ENCODE results near the gene TAGLN.
"Not testable (repeated sequence)": the region's sequence is repeated elsewhere in the genome, so short reads cannot be mapped to it uniquely, and the experiment has no call there.

Gene TAGLN

GRCh38 chr11:117197006-117197405 lies 2.2 kb upstream of the TAGLN start:
- Histone ChIP-seq H3K36me3 (replicated peaks) (no peaks in the 10 kb centered on the region; the same call in 1 of the 2 replicates), H3K4me3 (no peak overlapping the region), H3K27me3 (ENCODE audit: low read depth) (no peaks in the 10 kb centered on the region), H3K9me3 (no peaks in the 10 kb centered on the region), H3K4me1 (no peaks in the 10 kb centered on the region)
- in situ Hi-C loops (cut with MboI; ENCODE audit: low sequenced_read_pairs) = no loop called here
- DNase-seq (ENCODE audit: low spot score in 2 of 2) = no peak

GRCh38 chr11:117197516-117198456 lies 1.4 kb upstream of the TAGLN start:
- no peaks in the 10 kb centered on the region; the same call in 1 of the 2 replicates for H3K36me3 ChIP-seq (replicated peaks)
- H3K9me3 ChIP-seq = no peaks in the 10 kb centered on the region
- DNase-seq (ENCODE audit: low spot score in 2 of 2) = peak in 1 of 2 experiments; percentile 46
- no peaks in the 10 kb centered on the region for H3K27me3 ChIP-seq (ENCODE audit: low read depth)
- in situ Hi-C loops (cut with MboI; ENCODE audit: low sequenced_read_pairs) = no loop called here
- no peak overlapping the region for H3K4me3 ChIP-seq
- H3K4me1 ChIP-seq = no peaks in the 10 kb centered on the region

- H3K36me3 ChIP-seq (replicated peaks) = no peaks in the 10 kb centered on the region
- no peak for DNase-seq (ENCODE audit: low spot score in 2 of 2)
- no peak overlapping the region for H3K4me3 ChIP-seq
- no peaks in the 10 kb centered on the region for H3K9me3 ChIP-seq
- no peaks in the 10 kb centered on the region for H3K27me3 ChIP-seq (ENCODE audit: low read depth)
- in situ Hi-C loops (cut with MboI; ENCODE audit: low sequenced_read_pairs) = no loop called here
- H3K4me1 ChIP-seq = no peaks in the 10 kb centered on the region
Observed at GRCh38 chr11:117198613-117199012, 557 bp upstream of the TAGLN start.

- Histone ChIP-seq H3K9me3 (no peaks in the 10 kb centered on the region), H3K4me3 (no peak overlapping the region), H3K27me3 (ENCODE audit: low read depth) (no peaks in the 10 kb centered on the region), H3K36me3 (replicated peaks) (0 out of 2 replicates have a peak, but pooled peaks cover 2% of the 10 kb centered on the region), H3K4me1 (no peaks in the 10 kb centered on the region)
- no peak for DNase-seq (ENCODE audit: low spot score in 2 of 2)
- in situ Hi-C loops (cut with MboI; ENCODE audit: low sequenced_read_pairs) = no loop called here
Observed at GRCh38 chr11:117199916-117200812, 994 bp downstream of the TAGLN start.

- Histone ChIP-seq H3K27me3 (ENCODE audit: low read depth) (no peaks in the 10 kb centered on the region), H3K36me3 (replicated peaks) (0 out of 2 replicates have a peak, but pooled peaks cover 3% of the 10 kb centered on the region), H3K9me3 (no peaks in the 10 kb centered on the region), H3K4me1 (no peaks in the 10 kb centered on the region), H3K4me3 (no peak overlapping the region)
- no peak for DNase-seq (ENCODE audit: low spot score in 2 of 2)
- in situ Hi-C loops (cut with MboI; ENCODE audit: low sequenced_read_pairs) = no loop called here
Observed at GRCh38 chr11:117200813-117201657, 1.9 kb downstream of the TAGLN start.

GRCh38 chr11:117201658-117202305 lies 2.6 kb downstream of the TAGLN start:
- no peak for DNase-seq (ENCODE audit: low spot score in 2 of 2)
- Histone ChIP-seq H3K4me3 (no peak overlapping the region), H3K4me1 (no peaks in the 10 kb centered on the region), H3K27me3 (ENCODE audit: low read depth) (no peaks in the 10 kb centered on the region), H3K9me3 (no peaks in the 10 kb centered on the region), H3K36me3 (replicated peaks) (0 out of 2 replicates have a peak, but pooled peaks cover 3% of the 10 kb centered on the region)
- in situ Hi-C loops (cut with MboI; ENCODE audit: low sequenced_read_pairs) = no loop called here

- Histone ChIP-seq H3K4me3 (no peak overlapping the region), H3K9me3 (no peaks in the 10 kb centered on the region), H3K4me1 (no peaks in the 10 kb centered on the region), H3K36me3 (replicated peaks) (0 out of 2 replicates have a peak, but pooled peaks cover 3% of the 10 kb centered on the region), H3K27me3 (ENCODE audit: low read depth) (no peaks in the 10 kb centered on the region)
- DNase-seq (ENCODE audit: low spot score in 2 of 2) = no peak
- in situ Hi-C loops (cut with MboI; ENCODE audit: low sequenced_read_pairs) = no loop called here
Observed at GRCh38 chr11:117202386-117203068, 3.4 kb downstream of the TAGLN start.

- in situ Hi-C loops (cut with MboI; ENCODE audit: low sequenced_read_pairs) = no loop called here
- no peaks in the 10 kb centered on the region for H3K9me3 ChIP-seq
- H3K4me1 ChIP-seq = no peaks in the 10 kb centered on the region
- H3K36me3 ChIP-seq (replicated peaks) = 0 out of 2 replicates have a peak, but pooled peaks cover 3% of the 10 kb centered on the region
- no peak for DNase-seq (ENCODE audit: low spot score in 2 of 2)
- no peak overlapping the region for H3K4me3 ChIP-seq
- H3K27me3 ChIP-seq (ENCODE audit: low read depth) = no peaks in the 10 kb centered on the region
Observed at GRCh38 chr11:117203069-117203407, 3.9 kb downstream of the TAGLN start.

GRCh38 chr11:117204283-117205080 lies 5.3 kb downstream of the TAGLN start:
- in situ Hi-C loops (cut with MboI; ENCODE audit: low sequenced_read_pairs) = loop anchor here (5.0 kb wide), 1 partner anchor 72 kb away; no protein-coding TSS in a partner anchor
- H3K9me3 ChIP-seq = no peaks in the 10 kb centered on the region
- no peak overlapping the region for H3K4me3 ChIP-seq
- H3K36me3 ChIP-seq (replicated peaks) = 0 out of 2 replicates have a peak, but pooled peaks cover 3% of the 10 kb centered on the region
- DNase-seq (ENCODE audit: low spot score in 2 of 2) = no peak
- H3K27me3 ChIP-seq (ENCODE audit: low read depth) = no peaks in the 10 kb centered on the region
- no peaks in the 10 kb centered on the region for H3K4me1 ChIP-seq

- DNase-seq (ENCODE audit: low spot score in 2 of 2) = no peak
- in situ Hi-C loops (cut with MboI; ENCODE audit: low sequenced_read_pairs) = loop anchor here (5.0 kb wide), 1 partner anchor 73 kb away; no protein-coding TSS in a partner anchor
Observed at GRCh38 chr11:117205211-117205818, 6.1 kb downstream of the TAGLN start.

GRCh38 chr11:117206111-117206510 lies 6.9 kb downstream of the TAGLN start:
- H3K4me3 ChIP-seq; H3K9me3 ChIP-seq; DNase-seq (ENCODE audit: low spot score in 2 of 2); H3K4me1 ChIP-seq; H3K36me3 ChIP-seq (replicated peaks); H3K27me3 ChIP-seq (ENCODE audit: low read depth): not testable (repeated sequence)
- in situ Hi-C loops (cut with MboI; ENCODE audit: low sequenced_read_pairs) = loop anchor here (5.0 kb wide), 1 partner anchor 74 kb away; no protein-coding TSS in a partner anchor

More at GRCh38 chr11:117205211-117205818, 6.1 kb downstream of the TAGLN start:
- Histone ChIP-seq H3K9me3 (no peaks in the 10 kb centered on the region), H3K4me3 (no peak overlapping the region), H3K36me3 (replicated peaks) (0 out of 2 replicates have a peak, but pooled peaks cover 3% of the 10 kb centered on the region), H3K27me3 (ENCODE audit: low read depth) (no peaks in the 10 kb centered on the region), H3K4me1 (no peaks in the 10 kb centered on the region)

Data from HAP-1 (cell line).